Keratinocyte (primary cell): ENCODE data around the gene SND1. TPM values are rescaled to one million over a fixed set of nuclear protein-coding genes. Genes with fewer than 3 reads are reported as not detected.

ENCODE experiments used
- DNase-seq: peaks from one replicate; pipeline ENCODE4 v3.0.0-alpha.2; 2011; ENCODE audit warnings: low read depth, missing footprints, low spot score
- FAIRE-seq: peaks from 2 replicates; lab custom pipeline; 2011; peaks lifted over from hg19 to GRCh38; lab: Jason Lieb, UNC
- H2AFZ ChIP-seq: 2 replicates; pipeline ENCODE4 v1.6.0; 2012; ENCODE audit warnings: low read length, control low read depth, inconsistent platforms; ENCODE audit not compliant: control insufficient read depth
- H3K27ac ChIP-seq: 2 replicates; pipeline ENCODE4 v1.5.1; 2011; ENCODE audit warnings: low read length; ENCODE audit not compliant: control insufficient read depth, insufficient read depth
- H3K27me3 ChIP-seq: 3 replicates; pipeline ENCODE4 v1.6.0; 2011; ENCODE audit warnings: low read length; ENCODE audit not compliant: control insufficient read depth, insufficient read depth; ENCODE audit errors: extremely low read depth
- H3K36me3 ChIP-seq, 2 experiments: 2 replicates in 1 of 2; 3 replicates in 1 of 2; pipeline ENCODE4 v1.5.1; 2011; ENCODE audit warnings: low read length in 2 of 2, mild to moderate bottlenecking in 1 of 2; ENCODE audit not compliant: control insufficient read depth in 2 of 2, insufficient read depth in 2 of 2; ENCODE audit errors: extremely low read depth in 1 of 2
- H3K4me1 ChIP-seq: 3 replicates; pipeline ENCODE4 v1.5.1; 2011; ENCODE audit warnings: low read length; ENCODE audit not compliant: control insufficient read depth, insufficient read depth; ENCODE audit errors: extremely low read depth
- H3K4me2 ChIP-seq: 3 replicates; pipeline ENCODE4 v1.6.0; 2011; ENCODE audit warnings: low read depth, low read length; ENCODE audit not compliant: control insufficient read depth, insufficient read depth; ENCODE audit errors: extremely low read depth
- H3K4me3 ChIP-seq, 3 experiments: fragments of 200-600 bp in 1 of 3; sonication (generic) in 1 of 3; 2 replicates in 2 of 3; 3 replicates in 1 of 3; pipeline ENCODE4 v1.5.1; 2011 to 2016; ENCODE audit warnings: low read length in 3 of 3, mild to moderate bottlenecking in 3 of 3, control low read depth in 2 of 3, inconsistent platforms in 1 of 3, low read depth in 1 of 3, mixed read lengths in 1 of 3, mixed run types in 1 of 3, moderate library complexity in 1 of 3; ENCODE audit not compliant: control insufficient read depth in 2 of 3, insufficient read depth in 2 of 3; ENCODE audit errors: extremely low read depth in 1 of 3
- H3K79me2 ChIP-seq: 2 replicates; pipeline ENCODE4 v1.6.0; 2012; ENCODE audit warnings: low read length; ENCODE audit not compliant: control insufficient read depth, insufficient read depth
- H3K9ac ChIP-seq: 3 replicates; pipeline ENCODE4 v1.6.0; 2011; ENCODE audit warnings: low read length; ENCODE audit not compliant: control insufficient read depth, insufficient read depth; ENCODE audit errors: extremely low read depth
- H3K9me1 ChIP-seq: 3 replicates; pipeline ENCODE4 v1.6.0; 2011; ENCODE audit warnings: low read length; ENCODE audit not compliant: control insufficient read depth, insufficient read depth; ENCODE audit errors: extremely low read depth
- H3K9me3 ChIP-seq: 2 replicates; pipeline ENCODE4 v1.5.1; 2012; ENCODE audit warnings: low read depth, low read length; ENCODE audit not compliant: control insufficient read depth
- H4K20me1 ChIP-seq: 3 replicates; pipeline ENCODE4 v1.6.0; 2011; ENCODE audit warnings: low read length; ENCODE audit not compliant: control insufficient read depth, insufficient read depth; ENCODE audit errors: extremely low read depth
- EZH2 ChIP-seq: IDR thresholded peaks from one replicate; pipeline ENCODE4 v1.6.1; 2012; ENCODE audit warnings: inconsistent platforms, mild to moderate bottlenecking, low read length, moderate library complexity
- dilution Hi-C: fragments of 300-500 bp; cut with MboI; formaldehyde crosslinking; loops from one replicate; pipeline ENCODE4 v1.7.0; 2020; ENCODE audit warnings: low sequenced_read_pairs; ENCODE audit not compliant: extremely low pct_ligation_motif_present
- polyA plus RNA-seq, 5 experiments: library from polyadenylated mRNA; depleted of rRNA in 3 of 5; stranded (reverse) in 3 of 5; stranded (forward) in 1 of 5; unstranded in 1 of 5; fragments of >200 nt; gene quantifications; 1 replicate in 1 of 5; 2 replicates in 3 of 5; 3 replicates in 1 of 5; pipeline versions ENCODE4 v1.2.1 to v1.2.3, GENCODE V29; 2011 to 2012; ENCODE audit warnings: missing spikeins in 2 of 5, low read depth in 1 of 5, low replicate concordance in 1 of 5
- TF ChIP-seq, protein P1 (sequence below), 3 experiments: IDR thresholded peaks in 1 of 3; conservative IDR thresholded peaks in 1 of 3; optimal IDR thresholded peaks in 1 of 3; 2 replicates in 2 of 3; 3 replicates in 1 of 3; pipeline versions ENCODE3 to v1.5.1; 2011; ENCODE audit warnings: low read length in 3 of 3, mild to moderate bottlenecking in 3 of 3, moderate library complexity in 2 of 3, control low read depth in 1 of 3, inconsistent platforms in 1 of 3; ENCODE audit not compliant: insufficient read depth in 2 of 3; ENCODE audit errors: extremely low read depth in 1 of 3

The SND1 gene
- polyA plus RNA-seq, 1 donor (not counting 4 experiments of a cell fraction or from before 2014, with no cell fraction given), result 140 TPM

DNA sequence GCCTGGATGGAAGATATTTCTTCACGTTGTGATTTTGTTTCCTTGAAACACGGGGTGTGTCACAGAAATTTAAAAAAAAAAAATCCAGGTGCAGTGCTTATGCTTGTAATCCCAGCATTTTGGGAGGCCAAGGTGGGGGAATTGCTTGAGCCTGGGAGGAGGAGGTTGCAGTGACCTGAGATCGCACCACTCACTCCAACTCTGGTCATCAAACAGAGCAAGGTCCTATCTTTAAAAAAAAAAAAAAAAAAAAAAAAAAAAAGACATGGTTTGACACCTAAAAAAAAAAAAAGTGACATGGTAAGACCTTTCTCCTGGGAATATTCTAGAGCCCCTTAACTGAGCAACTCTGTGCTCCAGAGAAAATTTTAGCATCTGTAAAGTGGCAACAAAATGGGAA is 388.2 kb downstream of the SND1 start:
- Histone ChIP-seq H2AFZ (no peak overlapping the region), H3K36me3 (peaks cover 4 to 5% of the 10 kb centered on the region in 2 experiments), H3K4me2 (no peak overlapping the region), H3K27ac (no peak overlapping the region), H3K9me1 (no peaks in the 10 kb centered on the region), H3K79me2 (no peaks in the 10 kb centered on the region), H4K20me1 (no peaks in the 10 kb centered on the region), H3K27me3 (no peaks in the 10 kb centered on the region), H3K9ac (no peak overlapping the region), H3K9me3 (no peaks in the 10 kb centered on the region), H3K4me3 (no peak overlapping the region), H3K4me1 (peaks cover 3% of the 10 kb centered on the region)
- DNase-seq, result no peak
- FAIRE-seq, result no peak
- no peak for TF ChIP-seq EZH2
- TF ChIP-seq, protein P1, sequence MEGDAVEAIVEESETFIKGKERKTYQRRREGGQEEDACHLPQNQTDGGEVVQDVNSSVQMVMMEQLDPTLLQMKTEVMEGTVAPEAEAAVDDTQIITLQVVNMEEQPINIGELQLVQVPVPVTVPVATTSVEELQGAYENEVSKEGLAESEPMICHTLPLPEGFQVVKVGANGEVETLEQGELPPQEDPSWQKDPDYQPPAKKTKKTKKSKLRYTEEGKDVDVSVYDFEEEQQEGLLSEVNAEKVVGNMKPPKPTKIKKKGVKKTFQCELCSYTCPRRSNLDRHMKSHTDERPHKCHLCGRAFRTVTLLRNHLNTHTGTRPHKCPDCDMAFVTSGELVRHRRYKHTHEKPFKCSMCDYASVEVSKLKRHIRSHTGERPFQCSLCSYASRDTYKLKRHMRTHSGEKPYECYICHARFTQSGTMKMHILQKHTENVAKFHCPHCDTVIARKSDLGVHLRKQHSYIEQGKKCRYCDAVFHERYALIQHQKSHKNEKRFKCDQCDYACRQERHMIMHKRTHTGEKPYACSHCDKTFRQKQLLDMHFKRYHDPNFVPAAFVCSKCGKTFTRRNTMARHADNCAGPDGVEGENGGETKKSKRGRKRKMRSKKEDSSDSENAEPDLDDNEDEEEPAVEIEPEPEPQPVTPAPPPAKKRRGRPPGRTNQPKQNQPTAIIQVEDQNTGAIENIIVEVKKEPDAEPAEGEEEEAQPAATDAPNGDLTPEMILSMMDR (optimal IDR thresholded peaks at IDR 0.05 in 1 of 3, IDR thresholded peaks at IDR 0.05 in 1 of 3, conservative IDR thresholded peaks at IDR 0.05 in 1 of 3; ENCODE audit: extremely low read depth in 1 of 3, insufficient read depth in 2 of 3, low read length in 3 of 3), result no peak
- dilution Hi-C loops, result no loop called here

DNA sequence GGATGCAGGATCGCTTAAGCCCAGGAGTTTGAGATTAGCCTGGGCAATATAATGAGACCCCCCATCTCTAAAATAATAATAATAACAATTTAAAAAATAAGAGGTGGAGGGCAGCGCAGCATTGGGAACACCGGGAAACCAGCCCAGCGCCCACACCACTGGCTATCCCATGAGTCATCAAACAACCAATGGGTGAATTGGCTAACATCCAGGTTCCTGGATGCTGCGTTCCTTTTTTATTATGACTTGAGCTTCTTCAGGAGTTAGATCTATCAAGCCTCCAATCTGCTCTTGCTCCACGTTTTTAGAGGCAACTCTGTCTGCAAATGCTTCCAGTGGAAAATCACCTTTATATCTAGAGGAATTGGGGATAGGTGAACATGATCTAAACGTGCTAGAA is 389.2 kb downstream of the SND1 start:
- H3K9ac ChIP-seq, result no peak overlapping the region
- H3K9me3 ChIP-seq, result no peaks in the 10 kb centered on the region
- H3K36me3 ChIP-seq, result peaks cover 4 to 5% of the 10 kb centered on the region in 2 experiments
- no peak for FAIRE-seq
- no peak overlapping the region for H3K4me2 ChIP-seq
- H3K9me1 ChIP-seq, result no peaks in the 10 kb centered on the region
- no peak overlapping the region for H3K27ac ChIP-seq
- no peak overlapping the region for H2AFZ ChIP-seq
- no peak overlapping the region for H3K4me3 ChIP-seq
- no peak for DNase-seq
- H3K27me3 ChIP-seq, result no peaks in the 10 kb centered on the region
- H3K4me1 ChIP-seq, result peaks cover 3% of the 10 kb centered on the region
- TF ChIP-seq EZH2, result no peak
- TF ChIP-seq, protein P1 (optimal IDR thresholded peaks at IDR 0.05 in 1 of 3, IDR thresholded peaks at IDR 0.05 in 1 of 3, conservative IDR thresholded peaks at IDR 0.05 in 1 of 3; ENCODE audit: extremely low read depth in 1 of 3, insufficient read depth in 2 of 3, low read length in 3 of 3), result no peak
- H3K79me2 ChIP-seq, result no peaks in the 10 kb centered on the region
- H4K20me1 ChIP-seq, result no peaks in the 10 kb centered on the region
- dilution Hi-C loops, result no loop called here
